ENCODE results near the gene COMP. TPM values are rescaled to one million over a fixed set of nuclear protein-coding genes. Genes with fewer than 3 reads are reported as not detected.

The COMP gene
- total RNA-seq, 1 experiment from 2014 or later = 0.13 TPM

DNA sequence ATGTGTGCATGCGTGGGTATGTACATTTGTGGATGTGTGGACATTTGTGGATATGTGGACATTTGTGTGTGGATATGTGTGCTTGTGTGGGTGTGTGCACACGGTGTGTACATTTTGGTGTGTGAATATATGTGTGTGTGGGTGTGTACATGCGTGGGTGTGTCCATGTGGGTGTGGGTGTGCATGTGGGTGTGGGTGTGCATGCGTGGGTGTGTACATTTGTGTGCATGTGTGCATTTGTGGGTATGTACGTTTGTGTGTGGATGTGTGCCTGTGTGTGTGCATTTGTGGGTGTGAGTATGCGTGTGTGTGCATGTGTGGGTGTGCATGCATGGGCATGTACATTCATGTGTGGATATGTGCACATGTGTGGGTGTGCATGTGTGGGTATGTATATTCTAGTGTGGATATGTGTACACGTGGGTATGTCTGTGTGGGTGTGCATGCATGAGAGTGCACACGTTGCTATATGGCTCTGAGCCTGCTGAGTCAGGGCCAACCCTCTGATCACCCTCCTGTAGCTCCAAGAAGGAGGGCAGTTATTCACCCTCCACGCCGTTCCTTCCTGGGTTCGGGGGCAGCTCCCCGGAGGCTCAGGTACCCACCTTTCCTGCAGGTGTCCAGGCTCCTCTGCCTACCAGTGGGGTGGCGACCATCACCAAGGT, 20.3 kb downstream of the COMP start (continued):
- TF ChIP-seq TP53 (CRISPR knock-in tag; IDR thresholded peaks at IDR 0.05) (no peak), TEAD4 (CRISPR knock-in tag; IDR thresholded peaks at IDR 0.05) (no peak), TCF7 (CRISPR knock-in tag; IDR thresholded peaks at IDR 0.05; ENCODE audit: low read depth) (no peak), GABPB1 (CRISPR knock-in tag; IDR thresholded peaks at IDR 0.05) (no peak)
- TF ChIP-seq, protein P1, sequence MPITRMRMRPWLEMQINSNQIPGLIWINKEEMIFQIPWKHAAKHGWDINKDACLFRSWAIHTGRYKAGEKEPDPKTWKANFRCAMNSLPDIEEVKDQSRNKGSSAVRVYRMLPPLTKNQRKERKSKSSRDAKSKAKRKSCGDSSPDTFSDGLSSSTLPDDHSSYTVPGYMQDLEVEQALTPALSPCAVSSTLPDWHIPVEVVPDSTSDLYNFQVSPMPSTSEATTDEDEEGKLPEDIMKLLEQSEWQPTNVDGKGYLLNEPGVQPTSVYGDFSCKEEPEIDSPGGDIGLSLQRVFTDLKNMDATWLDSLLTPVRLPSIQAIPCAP (CRISPR knock-in tag; IDR thresholded peaks at IDR 0.05) = no peak
- TF ChIP-seq, protein P2, sequence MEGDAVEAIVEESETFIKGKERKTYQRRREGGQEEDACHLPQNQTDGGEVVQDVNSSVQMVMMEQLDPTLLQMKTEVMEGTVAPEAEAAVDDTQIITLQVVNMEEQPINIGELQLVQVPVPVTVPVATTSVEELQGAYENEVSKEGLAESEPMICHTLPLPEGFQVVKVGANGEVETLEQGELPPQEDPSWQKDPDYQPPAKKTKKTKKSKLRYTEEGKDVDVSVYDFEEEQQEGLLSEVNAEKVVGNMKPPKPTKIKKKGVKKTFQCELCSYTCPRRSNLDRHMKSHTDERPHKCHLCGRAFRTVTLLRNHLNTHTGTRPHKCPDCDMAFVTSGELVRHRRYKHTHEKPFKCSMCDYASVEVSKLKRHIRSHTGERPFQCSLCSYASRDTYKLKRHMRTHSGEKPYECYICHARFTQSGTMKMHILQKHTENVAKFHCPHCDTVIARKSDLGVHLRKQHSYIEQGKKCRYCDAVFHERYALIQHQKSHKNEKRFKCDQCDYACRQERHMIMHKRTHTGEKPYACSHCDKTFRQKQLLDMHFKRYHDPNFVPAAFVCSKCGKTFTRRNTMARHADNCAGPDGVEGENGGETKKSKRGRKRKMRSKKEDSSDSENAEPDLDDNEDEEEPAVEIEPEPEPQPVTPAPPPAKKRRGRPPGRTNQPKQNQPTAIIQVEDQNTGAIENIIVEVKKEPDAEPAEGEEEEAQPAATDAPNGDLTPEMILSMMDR (IDR thresholded peaks at IDR 0.05) = no peak
- TF ChIP-seq, protein P3, sequence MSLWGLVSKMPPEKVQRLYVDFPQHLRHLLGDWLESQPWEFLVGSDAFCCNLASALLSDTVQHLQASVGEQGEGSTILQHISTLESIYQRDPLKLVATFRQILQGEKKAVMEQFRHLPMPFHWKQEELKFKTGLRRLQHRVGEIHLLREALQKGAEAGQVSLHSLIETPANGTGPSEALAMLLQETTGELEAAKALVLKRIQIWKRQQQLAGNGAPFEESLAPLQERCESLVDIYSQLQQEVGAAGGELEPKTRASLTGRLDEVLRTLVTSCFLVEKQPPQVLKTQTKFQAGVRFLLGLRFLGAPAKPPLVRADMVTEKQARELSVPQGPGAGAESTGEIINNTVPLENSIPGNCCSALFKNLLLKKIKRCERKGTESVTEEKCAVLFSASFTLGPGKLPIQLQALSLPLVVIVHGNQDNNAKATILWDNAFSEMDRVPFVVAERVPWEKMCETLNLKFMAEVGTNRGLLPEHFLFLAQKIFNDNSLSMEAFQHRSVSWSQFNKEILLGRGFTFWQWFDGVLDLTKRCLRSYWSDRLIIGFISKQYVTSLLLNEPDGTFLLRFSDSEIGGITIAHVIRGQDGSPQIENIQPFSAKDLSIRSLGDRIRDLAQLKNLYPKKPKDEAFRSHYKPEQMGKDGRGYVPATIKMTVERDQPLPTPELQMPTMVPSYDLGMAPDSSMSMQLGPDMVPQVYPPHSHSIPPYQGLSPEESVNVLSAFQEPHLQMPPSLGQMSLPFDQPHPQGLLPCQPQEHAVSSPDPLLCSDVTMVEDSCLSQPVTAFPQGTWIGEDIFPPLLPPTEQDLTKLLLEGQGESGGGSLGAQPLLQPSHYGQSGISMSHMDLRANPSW (CRISPR knock-in tag; conservative IDR thresholded peaks at IDR 0.05; ENCODE audit: low read depth) = no peak
- TF ChIP-seq, protein P4, sequence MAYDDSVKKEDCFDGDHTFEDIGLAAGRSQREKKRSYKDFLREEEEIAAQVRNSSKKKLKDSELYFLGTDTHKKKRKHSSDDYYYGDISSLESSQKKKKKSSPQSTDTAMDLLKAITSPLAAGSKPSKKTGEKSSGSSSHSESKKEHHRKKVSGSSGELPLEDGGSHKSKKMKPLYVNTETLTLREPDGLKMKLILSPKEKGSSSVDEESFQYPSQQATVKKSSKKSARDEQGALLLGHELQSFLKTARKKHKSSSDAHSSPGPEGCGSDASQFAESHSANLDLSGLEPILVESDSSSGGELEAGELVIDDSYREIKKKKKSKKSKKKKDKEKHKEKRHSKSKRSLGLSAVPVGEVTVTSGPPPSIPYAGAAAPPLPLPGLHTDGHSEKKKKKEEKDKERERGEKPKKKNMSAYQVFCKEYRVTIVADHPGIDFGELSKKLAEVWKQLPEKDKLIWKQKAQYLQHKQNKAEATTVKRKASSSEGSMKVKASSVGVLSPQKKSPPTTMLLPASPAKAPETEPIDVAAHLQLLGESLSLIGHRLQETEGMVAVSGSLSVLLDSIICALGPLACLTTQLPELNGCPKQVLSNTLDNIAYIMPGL (CRISPR knock-in tag; IDR thresholded peaks at IDR 0.05) = no peak
- TF ChIP-seq, protein P5, sequence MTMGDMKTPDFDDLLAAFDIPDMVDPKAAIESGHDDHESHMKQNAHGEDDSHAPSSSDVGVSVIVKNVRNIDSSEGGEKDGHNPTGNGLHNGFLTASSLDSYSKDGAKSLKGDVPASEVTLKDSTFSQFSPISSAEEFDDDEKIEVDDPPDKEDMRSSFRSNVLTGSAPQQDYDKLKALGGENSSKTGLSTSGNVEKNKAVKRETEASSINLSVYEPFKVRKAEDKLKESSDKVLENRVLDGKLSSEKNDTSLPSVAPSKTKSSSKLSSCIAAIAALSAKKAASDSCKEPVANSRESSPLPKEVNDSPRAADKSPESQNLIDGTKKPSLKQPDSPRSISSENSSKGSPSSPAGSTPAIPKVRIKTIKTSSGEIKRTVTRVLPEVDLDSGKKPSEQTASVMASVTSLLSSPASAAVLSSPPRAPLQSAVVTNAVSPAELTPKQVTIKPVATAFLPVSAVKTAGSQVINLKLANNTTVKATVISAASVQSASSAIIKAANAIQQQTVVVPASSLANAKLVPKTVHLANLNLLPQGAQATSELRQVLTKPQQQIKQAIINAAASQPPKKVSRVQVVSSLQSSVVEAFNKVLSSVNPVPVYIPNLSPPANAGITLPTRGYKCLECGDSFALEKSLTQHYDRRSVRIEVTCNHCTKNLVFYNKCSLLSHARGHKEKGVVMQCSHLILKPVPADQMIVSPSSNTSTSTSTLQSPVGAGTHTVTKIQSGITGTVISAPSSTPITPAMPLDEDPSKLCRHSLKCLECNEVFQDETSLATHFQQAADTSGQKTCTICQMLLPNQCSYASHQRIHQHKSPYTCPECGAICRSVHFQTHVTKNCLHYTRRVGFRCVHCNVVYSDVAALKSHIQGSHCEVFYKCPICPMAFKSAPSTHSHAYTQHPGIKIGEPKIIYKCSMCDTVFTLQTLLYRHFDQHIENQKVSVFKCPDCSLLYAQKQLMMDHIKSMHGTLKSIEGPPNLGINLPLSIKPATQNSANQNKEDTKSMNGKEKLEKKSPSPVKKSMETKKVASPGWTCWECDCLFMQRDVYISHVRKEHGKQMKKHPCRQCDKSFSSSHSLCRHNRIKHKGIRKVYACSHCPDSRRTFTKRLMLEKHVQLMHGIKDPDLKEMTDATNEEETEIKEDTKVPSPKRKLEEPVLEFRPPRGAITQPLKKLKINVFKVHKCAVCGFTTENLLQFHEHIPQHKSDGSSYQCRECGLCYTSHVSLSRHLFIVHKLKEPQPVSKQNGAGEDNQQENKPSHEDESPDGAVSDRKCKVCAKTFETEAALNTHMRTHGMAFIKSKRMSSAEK (CRISPR knock-in tag; IDR thresholded peaks at IDR 0.05; ENCODE audit: borderline replicate concordance) = no peak
- TF ChIP-seq, protein P6, sequence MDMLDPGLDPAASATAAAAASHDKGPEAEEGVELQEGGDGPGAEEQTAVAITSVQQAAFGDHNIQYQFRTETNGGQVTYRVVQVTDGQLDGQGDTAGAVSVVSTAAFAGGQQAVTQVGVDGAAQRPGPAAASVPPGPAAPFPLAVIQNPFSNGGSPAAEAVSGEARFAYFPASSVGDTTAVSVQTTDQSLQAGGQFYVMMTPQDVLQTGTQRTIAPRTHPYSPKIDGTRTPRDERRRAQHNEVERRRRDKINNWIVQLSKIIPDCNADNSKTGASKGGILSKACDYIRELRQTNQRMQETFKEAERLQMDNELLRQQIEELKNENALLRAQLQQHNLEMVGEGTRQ (CRISPR knock-in tag; IDR thresholded peaks at IDR 0.05) = no peak
- TF ChIP-seq, protein P7, sequence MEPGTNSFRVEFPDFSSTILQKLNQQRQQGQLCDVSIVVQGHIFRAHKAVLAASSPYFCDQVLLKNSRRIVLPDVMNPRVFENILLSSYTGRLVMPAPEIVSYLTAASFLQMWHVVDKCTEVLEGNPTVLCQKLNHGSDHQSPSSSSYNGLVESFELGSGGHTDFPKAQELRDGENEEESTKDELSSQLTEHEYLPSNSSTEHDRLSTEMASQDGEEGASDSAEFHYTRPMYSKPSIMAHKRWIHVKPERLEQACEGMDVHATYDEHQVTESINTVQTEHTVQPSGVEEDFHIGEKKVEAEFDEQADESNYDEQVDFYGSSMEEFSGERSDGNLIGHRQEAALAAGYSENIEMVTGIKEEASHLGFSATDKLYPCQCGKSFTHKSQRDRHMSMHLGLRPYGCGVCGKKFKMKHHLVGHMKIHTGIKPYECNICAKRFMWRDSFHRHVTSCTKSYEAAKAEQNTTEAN (CRISPR knock-in tag; IDR thresholded peaks at IDR 0.05) = no peak
- TF ChIP-seq, protein P8, sequence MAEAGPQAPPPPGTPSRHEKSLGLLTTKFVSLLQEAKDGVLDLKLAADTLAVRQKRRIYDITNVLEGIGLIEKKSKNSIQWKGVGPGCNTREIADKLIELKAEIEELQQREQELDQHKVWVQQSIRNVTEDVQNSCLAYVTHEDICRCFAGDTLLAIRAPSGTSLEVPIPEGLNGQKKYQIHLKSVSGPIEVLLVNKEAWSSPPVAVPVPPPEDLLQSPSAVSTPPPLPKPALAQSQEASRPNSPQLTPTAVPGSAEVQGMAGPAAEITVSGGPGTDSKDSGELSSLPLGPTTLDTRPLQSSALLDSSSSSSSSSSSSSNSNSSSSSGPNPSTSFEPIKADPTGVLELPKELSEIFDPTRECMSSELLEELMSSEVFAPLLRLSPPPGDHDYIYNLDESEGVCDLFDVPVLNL (CRISPR knock-in tag; IDR thresholded peaks at IDR 0.05; ENCODE audit: borderline replicate concordance, low read depth) = no peak

All from WTC11 (cell line).